Thyroid gland (tissue), 4 donors: ENCODE results near the gene RRAGD. TPM values are rescaled to one million over a fixed set of nuclear protein-coding genes. Genes with fewer than 3 reads are reported as not detected.

Source experiments
- DNase-seq, 2 donors: peaks; one replicate each; pipeline ENCODE4 v3.0.0-alpha.2; 2019
- H3K27ac ChIP-seq, 3 donors: fragments of 200-600 bp; sonication (generic); 1 replicate in 2 of 3; 2 replicates in 1 of 3; pipeline ENCODE4 v1.5.1; 2016 to 2019; ENCODE audit warnings: mild to moderate bottlenecking in 1 of 3, moderate library complexity in 1 of 3
- H3K27me3 ChIP-seq: fragments of 200-600 bp; sonication (generic); one replicate; pipeline ENCODE4 v1.5.1; 2019
- H3K36me3 ChIP-seq, 2 donors: fragments of 200-600 bp; sonication (generic); one replicate each; pipeline ENCODE4 v1.5.1; 2016 to 2019
- H3K4me1 ChIP-seq, 2 donors: fragments of 200-600 bp; sonication (generic); one replicate each; pipeline ENCODE4 v1.5.1; 2017 to 2019
- H3K4me3 ChIP-seq, 3 donors: fragments of 200-600 bp; sonication (generic); replicated peaks in 1 of 3; 1 replicate in 2 of 3; 2 replicates in 1 of 3; pipeline ENCODE4 v1.5.1; 2016; ENCODE audit warnings: mild to moderate bottlenecking in 1 of 3
- H3K9me3 ChIP-seq: fragments of 200-600 bp; sonication (generic); one replicate; pipeline ENCODE4 v1.5.1; 2017
- CTCF ChIP-seq, 6 experiments: fragments of 200-600 bp in 3 of 6; fragments of 450-650 bp in 3 of 6; sonication (generic) in 3 of 6; IDR thresholded peaks; one replicate each; pipeline ENCODE4 v1.5.1; 2016 to 2019; ENCODE audit warnings: antibody characterized with exemption in 6 of 6, mild to moderate bottlenecking in 2 of 6, inconsistent platforms in 1 of 6, moderate library complexity in 1 of 6
- POLR2A ChIP-seq, 2 donors: fragments of 450-650 bp; IDR thresholded peaks; one replicate each; pipeline ENCODE4 v1.6.1; 2017; ENCODE audit warnings: antibody characterized with exemption in 2 of 2, mild to moderate bottlenecking in 2 of 2, moderate library complexity in 1 of 2
- WGBS, 2 donors: methylation state at CpG; one replicate each; pipeline ENCODE4 v1.1.5; 2017; 5-methylcytosine and 5-hydroxymethylcytosine counted together
- intact Hi-C: fragments of 100-400 bp; cut with DNase I; formaldehyde crosslinking; loops from one replicate; pipeline ENCODE4 v1.15.1; 2023
- total RNA-seq, 4 donors: library from RNA; depleted of rRNA; stranded (reverse); fragments of >200 nt; gene quantifications; one replicate each; pipeline ENCODE4 v1.2.3, GENCODE V29; 2016

RRAGD gene
- total RNA-seq, 4 donors from 2014 or later, result 49.8 to 73.0 (median 62.2) TPM

GRCh38 chr6:89355511-89356194, 56.4 kb downstream of the RRAGD start:
- 88 to 95% methylated on average over 2 of the region's 2 CpGs for WGBS, 2 donors
- H3K27me3 ChIP-seq, result no peaks in the 10 kb centered on the region
- H3K4me3 ChIP-seq, result no peak overlapping the region
- H3K9me3 ChIP-seq, result no peaks in the 10 kb centered on the region
- H3K4me1 ChIP-seq, result peaks cover 7 to 10% of the 10 kb centered on the region in 2 donors
- no peak for TF ChIP-seq CTCF (IDR thresholded peaks at IDR 0.05)
- no peak for TF ChIP-seq POLR2A (IDR thresholded peaks at IDR 0.05)
- intact Hi-C loops, result no loop called here
- no peak overlapping the region for H3K27ac ChIP-seq
- DNase-seq, result no peak
- H3K36me3 ChIP-seq, result no peaks in the 10 kb centered on the region

GRCh38 chr6:89353702-89354392, 58.2 kb downstream of the RRAGD start:
- Histone ChIP-seq H3K4me3 (no peak overlapping the region), H3K27me3 (no peaks in the 10 kb centered on the region), H3K9me3 (no peaks in the 10 kb centered on the region), H3K27ac (peak overlapping the region in 2 of 3 donors; percentile 98 to 99), H3K36me3 (no peaks in the 10 kb centered on the region), H3K4me1 (peaks cover 11 to 28% of the 10 kb centered on the region in 2 donors)
- DNase-seq, result no peak
- 88 to 91% methylated on average over 2 of the region's 2 CpGs for WGBS, 2 donors
- TF ChIP-seq POLR2A (IDR thresholded peaks at IDR 0.05) (no peak), CTCF (IDR thresholded peaks at IDR 0.05) (no peak)
- intact Hi-C loops, result no loop called here

- Histone ChIP-seq H3K9me3 (no peaks in the 10 kb centered on the region), H3K4me3 (peak overlapping the region; percentile 40 to 76 (median 66)), H3K36me3 (no peaks in the 10 kb centered on the region), H3K27me3 (no peaks in the 10 kb centered on the region), H3K27ac (peak overlapping the region; percentile 98 to 99 (median 98)), H3K4me1 (peaks cover 14 to 35% of the 10 kb centered on the region in 2 donors)
- intact Hi-C loops, result no loop called here
- peak in 1 of 2 donors; percentile 1 for DNase-seq
- WGBS, 2 donors, result 46 to 58% methylated on average over 23 to 25 of the region's 27 CpGs
- TF ChIP-seq CTCF (IDR thresholded peaks at IDR 0.05) (no peak), POLR2A (IDR thresholded peaks at IDR 0.05) (no peak)
Measured at GRCh38 chr6:89353118-89353556, 58.9 kb downstream of the RRAGD start.

- 0% methylated on average over 8 to 32 of the region's 102 CpGs for WGBS, 2 donors
- DNase-seq, result peak; percentile 94 to 95
- H3K4me1 ChIP-seq, result peaks cover 16 to 42% of the 10 kb centered on the region in 2 donors
- H3K4me3 ChIP-seq, result peak within 1 kb of the TSS; percentile 68 to 93 (median 76)
- no peaks in the 10 kb centered on the region for H3K36me3 ChIP-seq
- peak within 1 kb of the TSS; percentile 98 to 99 (median 98) for H3K27ac ChIP-seq
- no peaks in the 10 kb centered on the region for H3K9me3 ChIP-seq
- TF ChIP-seq POLR2A (IDR thresholded peaks at IDR 0.05), result peak; percentile 90 to 97
- no peak for TF ChIP-seq CTCF (IDR thresholded peaks at IDR 0.05)
- intact Hi-C loops, result no loop called here
- no peaks in the 10 kb centered on the region for H3K27me3 ChIP-seq
Measured at GRCh38 chr6:89352278-89353117, 59.6 kb downstream of the RRAGD start, which contains the start of gene UBE2J1. Gene UBE2J1, minus strand, starts transcription at chr6:89352722. Its CDS starts 153 bp downstream, at chr6:89352569.
